GM23338 (cell line): ENCODE measurements around the gene PHAX.

ENCODE experiments used
- CREB1 ChIP-seq: fragments of 250-450 bp; sonication (Bioruptor Pico); IDR thresholded peaks from 2 replicates; pipeline ENCODE4 v1.5.0; 2020; ENCODE audit warnings: low read depth, mild to moderate bottlenecking, moderate library complexity
- ETS1 ChIP-seq: IDR thresholded peaks from 2 replicates; pipeline ENCODE4 v1.6.1; 2016; ENCODE audit warnings: antibody characterized with exemption
- EZH2 ChIP-seq: fragments of 200-600 bp; sonication (generic); IDR thresholded peaks from one replicate; pipeline ENCODE4 v1.8.0; 2017; ENCODE audit warnings: antibody characterized with exemption, mild to moderate bottlenecking, low read depth; ENCODE audit not compliant: unreplicated experiment
- EZH2phosphoT487 ChIP-seq: fragments of 200-600 bp; sonication (generic); IDR thresholded peaks from one replicate; pipeline ENCODE4 v1.8.1; 2018; ENCODE audit warnings: antibody characterized with exemption; ENCODE audit not compliant: unreplicated experiment
- JUNB ChIP-seq: IDR thresholded peaks from one replicate; pipeline ENCODE4 v1.6.1; 2016; ENCODE audit warnings: antibody characterized with exemption; ENCODE audit not compliant: unreplicated experiment
- NANOG ChIP-seq: IDR thresholded peaks from 2 replicates; pipeline ENCODE4 v1.6.1; 2016; ENCODE audit warnings: antibody characterized with exemption, borderline replicate concordance
- POLR2AphosphoS5 ChIP-seq: IDR thresholded peaks from 2 replicates; pipeline ENCODE4 v1.6.1; 2016; ENCODE audit warnings: antibody characterized with exemption, low read depth
- REST ChIP-seq: IDR thresholded peaks from one replicate; pipeline ENCODE4 v1.6.1; 2018; ENCODE audit warnings: antibody characterized with exemption; ENCODE audit not compliant: unreplicated experiment
- STAT1 ChIP-seq: IDR thresholded peaks from one replicate; pipeline ENCODE4 v1.6.1; 2016; ENCODE audit warnings: antibody characterized with exemption; ENCODE audit not compliant: unreplicated experiment
- ZNF114 ChIP-seq: fragments of 250-450 bp; sonication (Bioruptor Pico); IDR thresholded peaks from 2 replicates; pipeline ENCODE4 v1.5.0; 2020; ENCODE audit warnings: mild to moderate bottlenecking, moderate library complexity
- ZNF331 ChIP-seq: fragments of 250-450 bp; sonication (Bioruptor Pico); IDR thresholded peaks from 2 replicates; pipeline ENCODE4 v1.5.0; 2020; ENCODE audit warnings: low read depth, mild to moderate bottlenecking, moderate library complexity
- TF ChIP-seq, protein P1 (sequence below), 2 experiments: fragments of 200-600 bp in 1 of 2; sonication (generic) in 1 of 2; conservative IDR thresholded peaks; 2 replicates each; pipeline versions ENCODE4 v1.5.1 to v1.6.1; 2016 to 2017; ENCODE audit warnings: antibody characterized with exemption in 2 of 2, low read depth in 2 of 2, mild to moderate bottlenecking in 2 of 2, moderate library complexity in 1 of 2
- TF ChIP-seq, protein P2 (sequence below): fragments of 250-450 bp; sonication (Bioruptor Pico); IDR thresholded peaks from 2 replicates; pipeline ENCODE4 v1.5.0; 2020; ENCODE audit warnings: mild to moderate bottlenecking, moderate library complexity

GRCh38 chr5:126656401-126657007 lies 55.8 kb downstream of the PHAX start:
- TF ChIP-seq, protein P1, sequence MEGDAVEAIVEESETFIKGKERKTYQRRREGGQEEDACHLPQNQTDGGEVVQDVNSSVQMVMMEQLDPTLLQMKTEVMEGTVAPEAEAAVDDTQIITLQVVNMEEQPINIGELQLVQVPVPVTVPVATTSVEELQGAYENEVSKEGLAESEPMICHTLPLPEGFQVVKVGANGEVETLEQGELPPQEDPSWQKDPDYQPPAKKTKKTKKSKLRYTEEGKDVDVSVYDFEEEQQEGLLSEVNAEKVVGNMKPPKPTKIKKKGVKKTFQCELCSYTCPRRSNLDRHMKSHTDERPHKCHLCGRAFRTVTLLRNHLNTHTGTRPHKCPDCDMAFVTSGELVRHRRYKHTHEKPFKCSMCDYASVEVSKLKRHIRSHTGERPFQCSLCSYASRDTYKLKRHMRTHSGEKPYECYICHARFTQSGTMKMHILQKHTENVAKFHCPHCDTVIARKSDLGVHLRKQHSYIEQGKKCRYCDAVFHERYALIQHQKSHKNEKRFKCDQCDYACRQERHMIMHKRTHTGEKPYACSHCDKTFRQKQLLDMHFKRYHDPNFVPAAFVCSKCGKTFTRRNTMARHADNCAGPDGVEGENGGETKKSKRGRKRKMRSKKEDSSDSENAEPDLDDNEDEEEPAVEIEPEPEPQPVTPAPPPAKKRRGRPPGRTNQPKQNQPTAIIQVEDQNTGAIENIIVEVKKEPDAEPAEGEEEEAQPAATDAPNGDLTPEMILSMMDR (conservative IDR thresholded peaks at IDR 0.05; ENCODE audit: low read depth in 2 of 2): peak; percentile 92 to 100
- no peak for TF ChIP-seq EZH2phosphoT487
- no peak for TF ChIP-seq EZH2
- no peak for TF ChIP-seq REST
- no peak for TF ChIP-seq POLR2AphosphoS5
- no peak for TF ChIP-seq JUNB
- TF ChIP-seq CREB1 (CRISPR knock-in tag): no peak
- TF ChIP-seq NANOG: no peak
- TF ChIP-seq ETS1: no peak
- TF ChIP-seq, protein P2, sequence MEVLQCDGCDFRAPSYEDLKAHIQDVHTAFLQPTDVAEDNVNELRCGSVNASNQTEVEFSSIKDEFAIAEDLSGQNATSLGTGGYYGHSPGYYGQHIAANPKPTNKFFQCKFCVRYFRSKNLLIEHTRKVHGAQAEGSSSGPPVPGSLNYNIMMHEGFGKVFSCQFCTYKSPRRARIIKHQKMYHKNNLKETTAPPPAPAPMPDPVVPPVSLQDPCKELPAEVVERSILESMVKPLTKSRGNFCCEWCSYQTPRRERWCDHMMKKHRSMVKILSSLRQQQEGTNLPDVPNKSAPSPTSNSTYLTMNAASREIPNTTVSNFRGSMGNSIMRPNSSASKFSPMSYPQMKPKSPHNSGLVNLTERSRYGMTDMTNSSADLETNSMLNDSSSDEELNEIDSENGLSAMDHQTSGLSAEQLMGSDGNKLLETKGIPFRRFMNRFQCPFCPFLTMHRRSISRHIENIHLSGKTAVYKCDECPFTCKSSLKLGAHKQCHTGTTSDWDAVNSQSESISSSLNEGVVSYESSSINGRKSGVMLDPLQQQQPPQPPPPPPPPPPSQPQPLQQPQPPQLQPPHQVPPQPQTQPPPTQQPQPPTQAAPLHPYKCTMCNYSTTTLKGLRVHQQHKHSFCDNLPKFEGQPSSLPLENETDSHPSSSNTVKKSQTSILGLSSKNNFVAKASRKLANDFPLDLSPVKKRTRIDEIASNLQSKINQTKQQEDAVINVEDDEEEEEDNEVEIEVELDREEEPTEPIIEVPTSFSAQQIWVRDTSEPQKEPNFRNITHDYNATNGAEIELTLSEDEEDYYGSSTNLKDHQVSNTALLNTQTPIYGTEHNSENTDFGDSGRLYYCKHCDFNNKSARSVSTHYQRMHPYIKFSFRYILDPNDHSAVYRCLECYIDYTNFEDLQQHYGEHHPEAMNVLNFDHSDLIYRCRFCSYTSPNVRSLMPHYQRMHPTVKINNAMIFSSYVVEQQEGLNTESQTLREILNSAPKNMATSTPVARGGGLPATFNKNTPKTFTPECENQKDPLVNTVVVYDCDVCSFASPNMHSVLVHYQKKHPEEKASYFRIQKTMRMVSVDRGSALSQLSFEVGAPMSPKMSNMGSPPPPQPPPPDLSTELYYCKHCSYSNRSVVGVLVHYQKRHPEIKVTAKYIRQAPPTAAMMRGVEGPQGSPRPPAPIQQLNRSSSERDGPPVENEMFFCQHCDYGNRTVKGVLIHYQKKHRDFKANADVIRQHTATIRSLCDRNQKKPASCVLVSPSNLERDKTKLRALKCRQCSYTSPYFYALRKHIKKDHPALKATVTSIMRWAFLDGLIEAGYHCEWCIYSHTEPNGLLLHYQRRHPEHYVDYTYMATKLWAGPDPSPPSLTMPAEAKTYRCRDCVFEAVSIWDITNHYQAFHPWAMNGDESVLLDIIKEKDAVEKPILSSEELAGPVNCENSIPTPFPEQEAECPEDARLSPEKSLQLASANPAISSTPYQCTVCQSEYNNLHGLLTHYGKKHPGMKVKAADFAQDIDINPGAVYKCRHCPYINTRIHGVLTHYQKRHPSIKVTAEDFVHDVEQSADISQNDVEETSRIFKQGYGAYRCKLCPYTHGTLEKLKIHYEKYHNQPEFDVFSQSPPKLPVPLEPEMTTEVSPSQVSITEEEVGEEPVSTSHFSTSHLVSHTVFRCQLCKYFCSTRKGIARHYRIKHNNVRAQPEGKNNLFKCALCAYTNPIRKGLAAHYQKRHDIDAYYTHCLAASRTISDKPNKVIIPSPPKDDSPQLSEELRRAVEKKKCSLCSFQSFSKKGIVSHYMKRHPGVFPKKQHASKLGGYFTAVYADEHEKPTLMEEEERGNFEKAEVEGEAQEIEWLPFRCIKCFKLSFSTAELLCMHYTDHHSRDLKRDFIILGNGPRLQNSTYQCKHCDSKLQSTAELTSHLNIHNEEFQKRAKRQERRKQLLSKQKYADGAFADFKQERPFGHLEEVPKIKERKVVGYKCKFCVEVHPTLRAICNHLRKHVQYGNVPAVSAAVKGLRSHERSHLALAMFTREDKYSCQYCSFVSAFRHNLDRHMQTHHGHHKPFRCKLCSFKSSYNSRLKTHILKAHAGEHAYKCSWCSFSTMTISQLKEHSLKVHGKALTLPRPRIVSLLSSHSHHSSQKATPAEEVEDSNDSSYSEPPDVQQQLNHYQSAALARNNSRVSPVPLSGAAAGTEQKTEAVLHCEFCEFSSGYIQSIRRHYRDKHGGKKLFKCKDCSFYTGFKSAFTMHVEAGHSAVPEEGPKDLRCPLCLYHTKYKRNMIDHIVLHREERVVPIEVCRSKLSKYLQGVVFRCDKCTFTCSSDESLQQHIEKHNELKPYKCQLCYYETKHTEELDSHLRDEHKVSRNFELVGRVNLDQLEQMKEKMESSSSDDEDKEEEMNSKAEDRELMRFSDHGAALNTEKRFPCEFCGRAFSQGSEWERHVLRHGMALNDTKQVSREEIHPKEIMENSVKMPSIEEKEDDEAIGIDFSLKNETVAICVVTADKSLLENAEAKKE (CRISPR knock-in tag): no peak
- TF ChIP-seq ZNF114: no peak
- no peak for TF ChIP-seq STAT1
- no peak for TF ChIP-seq ZNF331 (CRISPR knock-in tag)
